NCI-H1417 (cell line): ENCODE data around the gene ETV4.
"Not testable (repeated sequence)": the region's sequence is repeated elsewhere in the genome, so short reads cannot be mapped to it uniquely, and the experiment has no call there.

ENCODE experiments used
- DNase-seq, 3 experiments: peaks; one replicate each; lab custom pipeline; 2025; lab: John Stamatoyannopoulos, UW

The ETV4 gene

DNA sequence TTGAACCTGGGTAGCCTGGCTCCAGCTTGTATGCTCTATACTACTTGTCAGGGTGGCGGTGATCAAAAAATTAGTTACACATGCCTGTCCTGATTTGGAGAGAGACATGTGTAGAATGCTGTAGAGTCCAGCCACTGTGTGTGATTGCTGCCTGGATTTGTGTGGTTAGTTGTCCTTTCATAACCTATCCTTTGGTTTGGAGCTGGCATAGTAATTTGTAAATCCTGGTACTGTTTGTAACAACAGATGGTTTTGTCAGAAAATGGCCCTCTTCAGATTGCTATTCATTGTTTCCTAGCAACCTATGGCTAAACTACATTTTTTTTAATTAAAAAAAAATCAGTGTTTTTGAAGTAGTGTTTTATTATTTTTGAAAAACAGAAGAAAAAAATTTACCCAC lies 30.5 kb downstream of the ETV4 start:
- no peak for DNase-seq

- not testable (repeated sequence) for DNase-seq
Observed at GRCh38 chr17:43511199-43511598, 34.9 kb downstream of the ETV4 start.

GRCh38 chr17:43509440-43509839 lies 36.7 kb downstream of the ETV4 start:
- DNase-seq = not testable (repeated sequence)

- DNase-seq = no peak
Observed at GRCh38 chr17:43490621-43491020, 55.5 kb downstream of the ETV4 start.

GRCh38 chr17:43483674-43484551 lies 62.2 kb downstream of the ETV4 start, which contains the start of gene DHX8:
TSS of gene DHX8 (plus strand) at chr17:43483975. CDS start at chr17:43484038, 63 bp downstream.
- DNase-seq = peak; percentile 97 to 99 (median 98)

DNA sequence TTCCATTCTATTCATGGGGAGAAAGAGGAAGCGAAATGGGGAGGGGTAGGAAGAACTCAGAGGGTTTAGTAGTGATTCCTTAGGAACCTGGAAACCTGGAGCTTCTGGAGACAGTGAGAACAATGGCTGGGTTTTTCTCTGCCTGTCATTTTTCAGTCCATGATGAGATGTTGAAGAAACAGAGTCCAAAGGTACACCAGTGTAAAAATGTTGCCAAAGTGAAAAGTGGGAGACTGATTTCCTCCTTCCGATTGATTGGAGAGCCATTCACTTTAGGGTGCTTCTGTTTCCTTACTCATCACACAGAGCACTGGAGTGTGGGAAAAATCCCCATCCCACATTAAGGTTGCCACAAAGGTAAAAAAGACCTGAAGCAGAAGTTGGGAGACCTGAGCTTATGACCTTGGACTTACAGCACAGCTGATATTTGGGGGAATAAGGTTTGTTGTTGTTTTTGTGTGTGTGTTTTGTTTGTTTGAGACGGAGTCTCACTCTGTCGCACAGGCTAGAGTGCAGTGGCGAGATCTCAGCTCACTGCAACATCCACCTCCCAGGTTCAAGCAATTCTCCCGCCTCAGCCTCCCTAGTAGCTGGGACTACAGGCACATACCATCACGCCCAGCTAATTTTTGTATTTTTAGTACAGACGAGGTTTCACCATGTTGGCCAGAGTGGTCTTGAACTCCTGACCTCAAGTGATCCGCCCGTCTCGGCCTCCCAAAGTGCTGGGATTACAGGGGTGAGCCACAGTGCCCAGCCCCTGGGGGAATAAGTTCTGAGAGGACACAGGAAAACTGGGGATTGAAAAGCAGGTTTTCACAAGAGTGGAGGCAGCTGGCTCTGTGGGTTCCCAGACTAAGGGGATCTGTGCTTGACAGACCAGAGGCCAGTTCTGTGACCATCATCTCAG lies 63.8 kb downstream of the ETV4 start:
- DNase-seq = no peak

- DNase-seq = peak in 1 of 3 experiments; percentile 20
Observed at GRCh38 chr17:43479948-43480347, 66.2 kb downstream of the ETV4 start.
